Panc1 (cell line): ENCODE data around the gene RNF167. TPM values are rescaled to one million over a fixed set of nuclear protein-coding genes. Genes with fewer than 3 reads are reported as not detected.

ENCODE experiments used
- ATAC-seq: fragments of 200-7000 bp; cut with Tn5 transposase; 2 replicates; pipeline ENCODE4 v1.9.1; 2020; ENCODE audit warnings: mild to moderate bottlenecking, moderate library complexity
- BruUV-seq: library from RNA; stranded (reverse); fragments of 400-500 nt; replicated peaks from 2 replicates; lab custom pipeline; 2021; lab: Mats Ljungman, UMichigan
- CTCF ChIA-PET: fragments of 300-600 bp; sonication (Branson Sonifier 250); formaldehyde crosslinking; loops from one replicate; lab custom pipeline; 2022; ENCODE audit warnings: antibody characterized with exemption; lab: Charles Lee
- POLR2A ChIA-PET: fragments of 300-600 bp; sonication (Branson Sonifier 250); formaldehyde crosslinking; loops from one replicate; lab custom pipeline; 2022; ENCODE audit warnings: antibody characterized with exemption; lab: Charles Lee
- DNase-seq: peaks from one replicate; pipeline ENCODE4 v3.0.0-alpha.2; 2010; ENCODE audit warnings: low read depth, low spot score
- H3K27ac ChIP-seq: 2 replicates; pipeline ENCODE4 v1.5.1; 2011; ENCODE audit warnings: mild to moderate bottlenecking, low read length, inconsistent platforms
- H3K27me3 ChIP-seq: fragments of 200-500 bp; sonication (Bioruptor generic); 2 replicates; pipeline ENCODE4 v1.6.0; 2014; ENCODE audit warnings: low read length, inconsistent platforms; ENCODE audit not compliant: control insufficient read depth, insufficient read depth
- H3K36me3 ChIP-seq: fragments of 200-500 bp; sonication (Bioruptor generic); 2 replicates; pipeline ENCODE4 v1.5.1; 2014; ENCODE audit warnings: inconsistent platforms, mild to moderate bottlenecking, low read length, moderate library complexity; ENCODE audit not compliant: control insufficient read depth, insufficient read depth
- H3K4me1 ChIP-seq: 2 replicates; pipeline ENCODE4 v1.5.1; 2011; ENCODE audit warnings: inconsistent platforms, mild to moderate bottlenecking, low read length, moderate library complexity; ENCODE audit not compliant: control insufficient read depth, insufficient read depth
- H3K4me3 ChIP-seq, 2 experiments: 2 replicates each; pipeline ENCODE4 v1.5.1; 2011 to 2012; ENCODE audit warnings: low read depth in 2 of 2, low read length in 2 of 2, mild to moderate bottlenecking in 2 of 2, inconsistent platforms in 1 of 2, moderate library complexity in 1 of 2
- H3K9me3 ChIP-seq: fragments of 200-500 bp; sonication (Bioruptor generic); 2 replicates; pipeline ENCODE4 v1.5.1; 2014; ENCODE audit warnings: low read depth, mild to moderate bottlenecking, inconsistent platforms, low read length, moderate library complexity; ENCODE audit not compliant: control insufficient read depth, insufficient read depth
- CTCF ChIP-seq: fragments of 450-650 bp; IDR thresholded peaks from 2 replicates; pipeline ENCODE4 v1.5.1; 2017; ENCODE audit warnings: mild to moderate bottlenecking
- POLR2AphosphoS5 ChIP-seq: IDR thresholded peaks from 2 replicates; pipeline ENCODE4 v1.6.1; 2012; ENCODE audit warnings: mild to moderate bottlenecking, low read depth, low read length, moderate library complexity
- SIN3A ChIP-seq: IDR thresholded peaks from 2 replicates; pipeline ENCODE4 v1.6.1; 2012; ENCODE audit warnings: low read depth, mild to moderate bottlenecking, low read length, moderate library complexity, borderline replicate concordance; ENCODE audit not compliant: insufficient read depth
- TCF7L2 ChIP-seq: IDR thresholded peaks from 2 replicates; pipeline ENCODE4 v1.6.1; 2011; ENCODE audit warnings: mild to moderate bottlenecking, low read depth, low read length, inconsistent platforms
- in situ Hi-C: cut with HindIII; loops from 2 replicates; pipeline ENCODE4 v1.10.0; 2016; ENCODE audit warnings: low sequenced_read_pairs, low pct_unique_long_range_greater_than_20kb
- intact Hi-C: fragments of 100-400 bp; cut with micrococcal nuclease; formaldehyde crosslinking; loops from one replicate; pipeline ENCODE4 v1.10.0; 2022; ENCODE audit not compliant: unreplicated experiment
- total RNA-seq: library from RNA; stranded (reverse); gene quantifications from one replicate; pipeline ENCODE4 v1.2.1, GENCODE V29; 2021; ENCODE audit not compliant: unreplicated experiment
- TF ChIP-seq, protein P1 (sequence below), 2 experiments: IDR thresholded peaks; 2 replicates each; pipeline ENCODE4 v1.6.1; 2011 to 2012; ENCODE audit warnings: low read depth in 2 of 2, control low read depth in 1 of 2, low read length in 1 of 2, mild to moderate bottlenecking in 1 of 2, moderate library complexity in 1 of 2; ENCODE audit not compliant: insufficient read depth in 1 of 2

Gene RNF167
- total RNA-seq, 1 experiment from 2014 or later, result 95.8 TPM

DNA sequence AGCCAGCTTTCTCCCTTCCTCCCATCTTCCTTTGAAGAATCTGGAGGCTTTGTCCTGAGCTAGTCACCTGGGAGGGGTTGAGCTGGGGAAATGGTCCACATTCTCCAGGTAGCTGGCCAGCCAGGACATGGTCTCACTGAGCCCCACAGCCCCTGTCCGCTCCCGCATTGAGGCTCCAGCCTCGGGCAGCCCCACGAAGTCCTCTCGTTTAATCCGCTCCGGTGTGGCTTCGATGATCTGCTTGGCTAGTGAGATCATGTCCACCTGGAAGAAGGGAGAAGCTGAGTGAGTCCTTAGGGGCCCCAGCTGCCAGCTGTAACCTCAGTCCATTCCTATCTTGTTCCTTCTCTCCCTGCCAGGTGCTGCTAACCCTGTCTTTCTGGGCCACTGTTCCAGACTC is 30.2 kb downstream of the RNF167 start:
- Histone ChIP-seq H3K27ac (peak overlapping the region; percentile 97; the same call in 1 of the 2 replicates), H3K36me3 (no peaks in the 10 kb centered on the region), H3K9me3 (no peaks in the 10 kb centered on the region), H3K4me3 (no peak overlapping the region), H3K4me1 (peaks cover 15% of the 10 kb centered on the region), H3K27me3 (no peaks in the 10 kb centered on the region)
- DNase-seq (no peak), ATAC-seq (no peak)
- TF ChIP-seq TCF7L2 (no peak), CTCF (no peak), POLR2AphosphoS5 (no peak), SIN3A (no peak)
- TF ChIP-seq, protein P1, sequence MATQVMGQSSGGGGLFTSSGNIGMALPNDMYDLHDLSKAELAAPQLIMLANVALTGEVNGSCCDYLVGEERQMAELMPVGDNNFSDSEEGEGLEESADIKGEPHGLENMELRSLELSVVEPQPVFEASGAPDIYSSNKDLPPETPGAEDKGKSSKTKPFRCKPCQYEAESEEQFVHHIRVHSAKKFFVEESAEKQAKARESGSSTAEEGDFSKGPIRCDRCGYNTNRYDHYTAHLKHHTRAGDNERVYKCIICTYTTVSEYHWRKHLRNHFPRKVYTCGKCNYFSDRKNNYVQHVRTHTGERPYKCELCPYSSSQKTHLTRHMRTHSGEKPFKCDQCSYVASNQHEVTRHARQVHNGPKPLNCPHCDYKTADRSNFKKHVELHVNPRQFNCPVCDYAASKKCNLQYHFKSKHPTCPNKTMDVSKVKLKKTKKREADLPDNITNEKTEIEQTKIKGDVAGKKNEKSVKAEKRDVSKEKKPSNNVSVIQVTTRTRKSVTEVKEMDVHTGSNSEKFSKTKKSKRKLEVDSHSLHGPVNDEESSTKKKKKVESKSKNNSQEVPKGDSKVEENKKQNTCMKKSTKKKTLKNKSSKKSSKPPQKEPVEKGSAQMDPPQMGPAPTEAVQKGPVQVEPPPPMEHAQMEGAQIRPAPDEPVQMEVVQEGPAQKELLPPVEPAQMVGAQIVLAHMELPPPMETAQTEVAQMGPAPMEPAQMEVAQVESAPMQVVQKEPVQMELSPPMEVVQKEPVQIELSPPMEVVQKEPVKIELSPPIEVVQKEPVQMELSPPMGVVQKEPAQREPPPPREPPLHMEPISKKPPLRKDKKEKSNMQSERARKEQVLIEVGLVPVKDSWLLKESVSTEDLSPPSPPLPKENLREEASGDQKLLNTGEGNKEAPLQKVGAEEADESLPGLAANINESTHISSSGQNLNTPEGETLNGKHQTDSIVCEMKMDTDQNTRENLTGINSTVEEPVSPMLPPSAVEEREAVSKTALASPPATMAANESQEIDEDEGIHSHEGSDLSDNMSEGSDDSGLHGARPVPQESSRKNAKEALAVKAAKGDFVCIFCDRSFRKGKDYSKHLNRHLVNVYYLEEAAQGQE (IDR thresholded peaks at IDR 0.05; ENCODE audit: insufficient read depth in 1 of 2, low read depth in 2 of 2, low read length in 1 of 2), result no peak
- POLR2A ChIA-PET, result no interaction called here
- CTCF ChIA-PET, result no interaction called here
- in situ Hi-C loops, result no loop called here
- BruUV-seq, result no TSS peak
- intact Hi-C loops, result no loop called here

DNA sequence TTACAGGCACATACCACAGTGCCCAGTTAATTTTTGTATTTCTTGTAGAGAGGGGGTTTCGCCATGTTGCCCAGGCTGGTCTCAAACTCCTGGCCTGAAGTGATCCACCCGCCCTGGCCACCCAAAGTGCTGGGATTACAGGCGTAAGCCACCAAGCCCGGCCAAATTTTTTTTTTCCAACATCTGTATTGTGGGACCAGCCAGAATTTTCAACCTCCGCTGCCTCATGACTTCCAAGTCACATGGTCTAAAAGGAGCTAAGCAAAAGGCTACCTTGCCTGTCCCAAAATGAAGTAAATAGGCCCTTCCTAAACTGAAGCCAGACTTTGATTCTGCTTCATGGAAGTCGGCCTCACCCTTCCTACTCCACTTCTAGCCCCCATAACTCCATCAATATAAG is 31.8 kb downstream of the RNF167 start:
- BruUV-seq, result no TSS peak
- CTCF ChIA-PET, result no interaction called here
- intact Hi-C loops, result no loop called here
- no peak for DNase-seq
- Histone ChIP-seq H3K9me3 (no peaks in the 10 kb centered on the region), H3K36me3 (no peaks in the 10 kb centered on the region), H3K27ac (no peak overlapping the region), H3K4me3 (no peak overlapping the region), H3K27me3 (no peaks in the 10 kb centered on the region), H3K4me1 (peaks cover 11% of the 10 kb centered on the region)
- in situ Hi-C loops, result no loop called here
- ATAC-seq, result no peak
- no peak for TF ChIP-seq SIN3A
- TF ChIP-seq, protein P1 (IDR thresholded peaks at IDR 0.05; ENCODE audit: insufficient read depth in 1 of 2, low read depth in 2 of 2, low read length in 1 of 2), result no peak
- no peak for TF ChIP-seq CTCF
- TF ChIP-seq TCF7L2, result no peak
- no peak for TF ChIP-seq POLR2AphosphoS5
- POLR2A ChIA-PET, result interaction anchor here (0.7 kb wide), 1 partner anchor 200 kb away, joined by 3 read pairs; no protein-coding TSS in a partner anchor
